DMS53 (cell line): ENCODE measurements around the gene TCN2.
"Not testable (repeated sequence)": the region's sequence is repeated elsewhere in the genome, so short reads cannot be mapped to it uniquely, and the experiment has no call there.

Experiments
- DNase-seq: peaks from one replicate; lab custom pipeline; 2025; lab: John Stamatoyannopoulos, UW

TCN2 gene

DNA sequence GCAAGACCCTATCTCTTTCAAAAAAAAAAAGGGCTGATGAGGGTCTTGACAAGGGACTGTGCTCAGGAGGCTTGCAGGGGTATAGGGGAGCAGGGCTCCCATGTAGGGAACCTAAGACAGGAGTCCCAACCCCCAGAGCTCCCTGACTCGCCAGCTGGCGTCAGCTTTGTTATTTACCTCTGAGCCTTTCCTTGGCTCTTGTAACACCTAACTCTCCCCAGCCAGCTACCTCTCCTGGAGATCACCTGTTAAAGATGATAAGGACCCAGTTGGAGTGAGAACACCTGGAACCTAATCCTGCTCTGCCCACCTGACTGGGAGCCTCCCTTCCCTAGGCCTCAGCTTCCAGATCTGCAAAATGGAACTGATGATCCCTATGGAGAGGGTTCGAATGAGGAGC is 41.9 kb downstream of the TCN2 start:
- DNase-seq: no peak

DNA sequence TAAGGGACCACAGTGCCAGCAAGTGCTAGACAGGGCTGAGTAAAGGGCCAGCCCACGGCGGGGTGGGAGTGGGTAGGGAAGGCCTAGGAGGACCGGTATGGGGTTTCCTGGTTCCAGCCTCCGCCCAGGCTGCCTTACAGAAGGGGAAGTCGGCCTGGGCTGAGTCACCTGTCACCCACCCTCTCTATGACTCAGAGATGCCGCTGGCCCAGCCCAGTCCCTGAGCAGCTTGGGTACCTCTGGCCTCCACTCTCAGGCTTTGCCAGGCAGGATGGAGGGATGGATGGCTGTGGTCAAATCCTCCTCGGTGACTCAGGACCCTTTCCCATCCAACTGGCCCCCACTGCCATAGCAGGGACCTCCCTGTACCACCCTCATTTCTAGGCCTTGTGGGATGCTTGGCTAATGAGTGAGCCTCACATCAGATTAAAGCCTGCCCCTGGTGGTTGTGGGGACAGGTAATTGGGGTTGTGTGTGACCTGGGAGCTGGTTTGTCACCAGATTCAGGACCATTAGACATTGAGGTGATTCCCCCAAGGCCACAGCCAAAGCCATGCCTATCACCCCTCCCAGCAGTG is 42.5 kb downstream of the TCN2 start:
- peak; percentile 60 for DNase-seq

DNA sequence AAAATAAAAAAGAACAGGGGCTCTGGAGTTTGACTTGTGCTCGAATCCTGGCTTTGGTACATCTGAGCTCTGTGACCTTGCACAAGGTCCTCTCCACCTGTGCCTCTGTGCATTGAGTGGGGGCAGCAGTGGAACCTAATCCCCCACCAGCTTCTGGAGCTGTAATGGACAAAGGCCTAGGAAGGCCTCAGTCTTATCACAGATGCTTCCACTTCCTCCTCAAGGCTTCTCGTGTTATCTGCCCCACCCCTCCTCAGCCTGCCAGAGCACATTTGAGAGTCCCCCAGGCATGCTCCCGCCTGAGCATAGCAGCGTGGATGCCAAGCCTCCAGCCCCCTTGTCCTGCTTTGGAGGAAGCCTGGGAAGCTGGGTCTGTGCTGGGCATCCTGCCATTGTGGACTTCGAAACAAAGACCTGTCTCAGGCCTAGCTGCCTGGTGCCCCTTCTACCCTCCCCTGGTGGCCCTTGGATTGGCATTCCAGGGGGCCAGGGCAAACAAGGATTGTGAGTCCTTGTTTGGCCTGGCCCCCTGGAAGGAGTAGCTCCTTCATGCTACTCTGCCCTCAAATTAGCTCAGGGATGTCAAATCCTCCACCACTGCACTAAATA is 43.6 kb downstream of the TCN2 start:
- DNase-seq: no peak

DNA sequence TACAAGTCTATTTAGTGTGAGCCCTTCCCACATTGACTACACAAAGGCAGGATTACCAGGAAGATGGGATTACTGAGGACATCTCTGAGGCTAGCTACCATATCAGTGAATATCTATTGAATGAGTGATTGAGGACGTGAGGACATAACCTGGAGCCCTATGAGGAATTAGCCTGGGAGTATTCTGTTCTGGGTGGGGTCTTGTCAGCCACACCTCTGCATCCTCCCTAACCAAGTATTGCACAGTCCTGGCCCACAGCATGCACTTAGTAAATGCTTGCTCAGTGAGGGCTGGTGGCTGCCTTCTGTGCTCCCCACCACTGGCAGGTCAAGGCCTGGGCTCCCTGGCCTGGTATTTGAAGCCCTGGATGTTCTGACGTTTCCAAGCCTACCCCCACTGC is 45.9 kb downstream of the TCN2 start:
- no peak for DNase-seq

DNA sequence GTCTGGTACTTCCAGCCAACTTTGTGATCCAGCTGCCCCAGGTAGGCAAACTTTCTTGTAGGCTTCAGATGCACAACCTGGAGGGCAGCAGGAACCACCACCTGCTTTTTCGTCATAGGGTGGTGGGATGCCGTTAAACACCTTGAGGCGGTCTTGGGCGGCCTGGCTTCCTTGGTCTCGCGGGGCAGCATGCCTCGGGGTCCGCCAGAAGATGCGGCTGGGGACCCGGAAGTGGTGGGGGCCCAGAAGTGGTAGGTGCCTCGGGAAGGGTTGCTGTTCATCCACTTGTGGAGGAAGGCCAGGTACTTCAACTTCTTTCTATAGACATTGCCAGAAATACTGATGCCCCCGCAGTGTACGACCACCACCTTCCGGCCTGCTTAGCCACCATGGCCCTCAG is 47.4 kb downstream of the TCN2 start:
- DNase-seq: no peak

DNA sequence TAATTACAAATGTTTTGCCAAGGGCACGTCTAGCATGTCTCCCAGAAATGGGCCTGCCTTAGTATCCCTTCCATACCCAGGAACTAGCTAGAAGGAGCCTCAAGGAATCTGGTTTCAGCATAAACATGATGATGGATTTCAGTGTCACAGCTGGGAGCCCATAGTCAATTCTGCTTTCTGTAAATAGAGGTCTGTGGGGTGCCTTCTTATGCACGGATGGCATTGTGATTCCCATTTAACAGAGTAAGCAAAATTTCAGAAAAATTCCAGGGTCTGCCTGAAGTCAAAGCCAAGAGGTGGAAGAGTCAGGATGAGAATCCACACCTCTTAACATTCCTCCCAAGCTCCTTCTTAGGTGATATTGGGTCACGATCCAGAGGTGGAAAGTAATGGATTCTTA is 48.6 kb downstream of the TCN2 start:
- no peak for DNase-seq

DNA sequence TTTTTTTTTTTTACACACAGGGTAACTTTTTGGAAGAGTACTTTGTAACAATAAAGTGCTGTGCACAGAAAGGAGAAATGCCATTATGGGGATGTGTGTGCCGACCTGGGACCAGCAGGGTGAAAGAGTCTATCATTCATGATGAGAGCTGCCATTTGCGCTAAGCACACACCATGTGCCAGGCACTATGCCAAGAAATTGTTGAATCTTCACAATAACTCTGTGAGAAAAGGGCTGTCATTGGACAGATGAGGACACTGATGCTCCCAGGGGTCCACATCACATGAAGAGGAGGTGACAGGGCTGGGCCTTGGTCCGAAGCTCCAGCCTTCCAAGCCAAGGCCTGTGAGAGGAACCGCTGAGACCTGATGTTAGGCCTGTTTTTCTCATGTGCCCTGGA is 55.1 kb downstream of the TCN2 start:
- DNase-seq: no peak

DNA sequence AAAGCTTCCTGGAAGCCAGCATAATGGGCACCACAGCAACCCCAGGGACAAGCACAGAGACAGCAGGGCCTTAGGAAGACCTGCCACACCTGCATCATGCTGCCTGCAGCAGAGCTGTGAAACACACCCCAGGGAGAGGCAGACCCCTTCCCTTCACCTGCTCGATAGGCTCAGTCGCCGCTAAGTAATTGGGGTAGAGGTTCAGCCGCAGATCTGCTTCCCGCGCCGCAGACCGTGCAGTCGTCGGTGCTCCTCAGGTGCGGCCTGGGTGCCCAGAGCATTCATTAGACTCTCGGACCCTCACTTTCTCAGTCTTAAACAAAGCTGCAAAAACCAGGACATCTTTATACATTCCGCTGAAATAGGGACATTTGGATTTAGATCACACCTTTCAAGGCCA is 57.8 kb downstream of the TCN2 start:
- DNase-seq: no peak

DNA sequence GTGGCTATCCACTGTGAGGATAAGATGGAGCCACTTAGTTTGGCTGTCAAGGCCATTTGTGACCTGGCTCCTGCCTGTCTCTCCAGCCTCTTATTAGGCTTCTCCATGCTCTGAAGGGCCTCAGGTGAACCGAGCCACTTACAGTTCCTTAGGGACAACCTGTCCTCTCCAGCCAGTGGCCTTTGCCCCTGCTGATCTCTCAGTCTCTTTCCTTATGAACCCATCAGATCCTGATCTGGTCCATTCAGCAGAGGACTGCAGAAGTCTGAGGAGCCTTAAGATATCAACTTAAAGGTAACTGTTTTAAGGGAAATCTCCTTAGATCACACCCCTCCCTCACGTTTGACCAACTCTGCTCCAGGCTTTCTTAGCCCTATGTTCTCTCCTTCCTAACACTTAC is 58.3 kb downstream of the TCN2 start:
- DNase-seq: no peak

DNA sequence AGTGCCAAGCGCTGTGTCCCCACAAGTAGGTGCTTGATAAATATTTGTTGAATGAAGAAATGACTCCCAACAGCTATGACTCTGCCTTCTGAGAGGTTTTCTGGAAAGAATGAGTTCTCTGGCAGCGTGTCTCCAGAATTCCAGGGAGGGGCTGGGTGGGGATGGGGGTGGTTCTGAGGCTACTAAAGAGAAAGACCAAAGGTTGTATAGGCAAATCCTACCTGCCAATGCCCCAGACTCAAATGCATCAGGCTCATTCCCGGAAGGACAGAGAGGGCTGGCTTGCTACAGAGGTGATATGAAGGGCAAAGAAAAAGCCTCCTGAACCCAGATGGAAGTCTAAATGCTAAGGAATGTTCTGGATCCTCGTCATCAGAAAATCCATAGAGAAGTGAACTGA is 58.8 kb downstream of the TCN2 start:
- DNase-seq: no peak

DNA sequence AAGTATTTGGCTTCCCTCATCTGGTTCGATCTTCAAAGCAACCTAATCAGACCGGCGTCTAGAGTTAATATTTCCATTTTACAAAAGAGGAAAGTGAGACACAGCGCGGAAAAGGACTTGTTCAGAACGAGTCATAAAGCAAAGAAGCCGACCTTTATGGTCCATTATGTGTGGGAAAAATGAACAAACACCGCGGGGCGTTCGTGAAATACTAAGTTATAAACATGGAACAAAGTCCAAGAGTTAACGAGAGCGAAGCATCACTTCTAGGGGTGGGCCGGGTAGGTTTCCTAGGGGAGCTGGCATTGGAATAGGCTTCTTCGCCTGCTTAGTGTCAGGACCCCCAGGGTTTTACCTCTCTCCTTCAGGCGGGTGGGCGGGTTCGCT is 60.1 kb downstream of the TCN2 start:
- no peak for DNase-seq

DNA sequence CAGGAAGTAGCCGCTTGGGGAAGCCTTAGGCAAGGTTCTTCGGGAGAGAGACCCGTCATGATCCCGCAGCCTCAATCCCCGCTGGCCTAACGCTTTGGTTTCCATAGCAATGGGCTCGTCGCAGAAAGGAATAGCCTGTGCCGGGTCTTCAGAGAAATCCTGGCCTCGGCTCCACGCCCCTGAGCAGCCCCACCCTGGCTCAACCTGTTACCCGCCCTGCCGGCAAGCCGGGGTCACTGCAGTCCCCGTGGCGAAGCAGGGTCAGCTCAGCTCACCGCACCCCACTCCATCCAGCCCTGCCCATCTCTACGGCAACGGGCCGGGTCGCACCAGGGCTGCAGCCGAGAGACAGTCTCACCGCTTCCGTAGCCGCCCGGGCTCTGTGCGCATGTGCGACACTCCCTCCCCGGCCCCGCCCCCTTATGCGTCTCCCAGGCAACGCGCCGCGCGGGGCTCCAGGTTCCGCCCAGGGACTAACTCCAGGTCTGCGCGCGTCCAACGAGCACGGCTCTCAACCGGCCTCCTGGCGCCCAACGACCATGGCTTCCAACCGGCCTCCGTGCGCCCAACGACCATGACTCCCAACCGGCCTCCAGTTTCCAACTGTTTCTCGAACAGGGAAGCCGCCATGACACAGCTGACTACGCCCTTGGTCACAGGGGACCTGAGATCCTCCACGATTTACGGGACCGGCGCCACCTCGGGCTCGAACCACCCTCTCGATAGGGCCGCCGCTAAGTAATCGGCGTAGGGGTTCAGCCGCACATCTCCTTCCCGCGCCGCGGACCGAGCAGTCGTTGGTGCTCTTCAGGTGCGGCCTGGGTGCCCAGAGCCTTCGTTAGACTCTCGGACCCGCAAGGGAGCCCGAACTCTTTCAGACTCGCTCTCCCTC is 60.8 kb downstream of the TCN2 start, which contains the start of gene DUSP18:
DUSP18 (minus strand) TSS at position 382 of the 892 bp plus-strand sequence. CDS start 3,872 bp downstream, outside the sequence.
- DNase-seq: peak; percentile 87

DNA sequence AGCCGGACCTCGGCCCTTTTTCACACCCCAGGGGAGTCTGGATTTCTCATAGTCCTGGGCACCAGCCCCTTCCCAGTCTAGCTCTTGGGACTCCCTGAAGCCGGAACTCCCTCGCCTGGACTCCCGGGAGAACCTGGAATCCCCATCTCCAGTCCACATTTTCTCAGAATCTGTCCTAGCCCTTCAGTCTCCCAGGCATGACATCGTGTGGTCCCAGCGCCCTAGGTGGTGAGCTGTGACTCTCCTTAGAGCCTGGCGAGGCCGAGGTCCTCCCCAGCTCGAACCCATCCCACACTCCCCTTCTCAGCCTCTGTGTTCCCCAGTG is 61.4 kb downstream of the TCN2 start:
- peak; percentile 39 for DNase-seq

DNA sequence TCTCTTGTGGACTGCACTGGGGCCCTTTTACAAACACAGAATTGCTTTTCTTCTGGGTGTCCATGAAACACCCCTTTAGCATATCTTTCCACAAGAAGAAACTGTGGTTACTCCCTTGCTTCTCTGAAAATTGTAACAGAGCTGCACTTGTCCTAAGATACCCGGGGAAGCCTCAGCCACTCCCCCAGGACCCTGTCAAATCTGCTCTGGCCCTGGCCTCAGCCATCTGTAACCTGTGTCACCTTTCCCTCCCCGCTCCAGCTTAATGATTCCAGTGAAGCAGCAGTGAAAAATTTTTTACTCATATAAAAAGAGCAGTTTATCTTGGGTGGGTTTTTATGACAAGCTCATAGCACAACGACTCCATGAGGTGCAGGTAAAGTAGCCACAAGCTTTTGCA is 64.1 kb downstream of the TCN2 start:
- no peak for DNase-seq

DNA sequence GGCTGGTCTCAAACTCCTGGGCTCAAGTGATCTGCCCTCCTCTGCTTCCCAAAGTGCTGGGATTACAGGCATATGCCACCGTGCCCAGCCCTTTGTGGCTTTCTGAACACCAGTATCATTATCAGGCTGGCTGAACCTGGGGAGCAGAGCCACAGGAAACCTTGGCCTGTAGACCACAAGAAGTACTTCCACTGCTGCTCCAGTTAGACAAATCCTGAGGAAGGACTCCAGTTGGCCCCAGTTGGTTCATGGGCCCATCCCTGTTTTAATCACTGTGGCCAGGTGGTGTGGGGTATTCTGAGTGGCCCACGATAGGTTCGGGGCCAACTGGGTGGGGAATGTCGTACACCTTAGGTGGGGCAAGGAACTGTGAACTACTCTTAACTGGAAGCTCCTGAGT is 66.2 kb downstream of the TCN2 start:
- DNase-seq: no peak

DNA sequence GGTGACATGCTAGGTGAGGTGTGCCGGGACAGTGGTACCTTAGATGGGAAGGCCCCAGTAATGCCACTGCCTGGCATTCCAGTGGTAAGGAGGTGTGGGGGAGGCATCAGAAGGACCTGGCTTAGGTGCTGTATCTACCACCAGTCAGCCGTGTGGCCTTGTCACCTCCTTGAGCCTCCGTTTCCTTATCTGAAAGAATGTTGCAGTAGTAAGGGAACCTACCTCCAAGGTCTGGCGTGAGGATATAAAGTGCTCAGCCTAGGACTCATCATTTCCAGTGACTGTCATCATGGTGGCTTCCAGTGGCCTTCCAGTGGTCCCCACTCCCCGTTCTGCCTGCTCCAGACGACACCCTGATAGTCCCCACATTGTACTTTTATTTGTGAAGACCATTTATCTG is 67.5 kb downstream of the TCN2 start:
- DNase-seq: no peak

DNA sequence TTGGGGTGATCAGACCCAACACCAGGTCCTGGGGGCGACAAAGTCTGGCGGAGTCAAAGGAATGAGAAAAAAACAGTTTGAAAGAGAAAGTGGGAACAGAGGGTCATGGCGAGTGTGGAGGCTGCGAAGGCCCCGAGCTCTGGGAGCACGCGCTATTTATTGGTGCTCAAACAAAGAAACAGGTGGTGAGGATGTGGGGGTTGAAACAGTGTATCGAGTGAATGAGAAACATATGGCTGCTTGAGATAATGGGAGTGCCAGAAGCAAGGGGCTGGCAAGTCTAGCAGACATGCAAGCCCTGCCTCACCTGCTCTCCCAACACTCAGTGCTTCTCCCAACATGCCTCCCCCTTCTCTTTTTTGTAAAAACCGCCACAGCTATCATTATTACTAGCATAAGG is 68.5 kb downstream of the TCN2 start:
- no peak for DNase-seq

DNA sequence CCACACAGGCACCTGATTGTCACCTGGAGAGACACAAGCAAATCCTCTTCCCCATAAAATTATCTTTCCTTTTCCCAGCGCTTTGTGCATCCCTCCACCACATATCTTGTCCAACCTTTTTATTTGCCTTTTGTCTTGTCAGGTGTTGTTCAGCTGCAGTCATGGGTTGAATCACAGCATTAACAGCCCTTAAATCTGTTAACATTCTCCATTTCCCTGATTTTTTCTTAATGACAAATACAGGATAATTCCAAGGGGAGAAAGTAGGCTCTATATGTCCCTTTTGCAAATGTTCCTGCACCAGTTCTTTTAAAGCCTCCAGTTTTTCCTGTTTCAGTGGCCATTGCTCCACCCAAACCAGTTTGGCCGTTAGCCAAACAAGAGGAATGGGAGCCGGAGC is 69.6 kb downstream of the TCN2 start:
- not testable (repeated sequence) for DNase-seq
